Measurements from ENCODE around the gene DSG4.

GRCh38 chr18:31399306-31400032, 22.9 kb downstream of the DSG4 start:
- TF ChIP-seq REST (IDR thresholded peaks at IDR 0.05; ENCODE audit: borderline replicate concordance), result no peak
- TF ChIP-seq REST (CRISPR knock-in tag; IDR thresholded peaks at IDR 0.05; ENCODE audit: low read depth), result no peak
- no peak for TF ChIP-seq CTCF (IDR thresholded peaks at IDR 0.05 in 2 of 3, conservative IDR thresholded peaks at IDR 0.05 in 1 of 3; ENCODE audit: insufficient read depth in 2 of 3, low read depth in 1 of 3, low read length in 3 of 3)
- TF ChIP-seq RCOR1 (IDR thresholded peaks at IDR 0.05; ENCODE audit: borderline replicate concordance in 1 of 2, low read depth in 2 of 2, low read length in 2 of 2), result no peak
- TF ChIP-seq, protein P1, sequence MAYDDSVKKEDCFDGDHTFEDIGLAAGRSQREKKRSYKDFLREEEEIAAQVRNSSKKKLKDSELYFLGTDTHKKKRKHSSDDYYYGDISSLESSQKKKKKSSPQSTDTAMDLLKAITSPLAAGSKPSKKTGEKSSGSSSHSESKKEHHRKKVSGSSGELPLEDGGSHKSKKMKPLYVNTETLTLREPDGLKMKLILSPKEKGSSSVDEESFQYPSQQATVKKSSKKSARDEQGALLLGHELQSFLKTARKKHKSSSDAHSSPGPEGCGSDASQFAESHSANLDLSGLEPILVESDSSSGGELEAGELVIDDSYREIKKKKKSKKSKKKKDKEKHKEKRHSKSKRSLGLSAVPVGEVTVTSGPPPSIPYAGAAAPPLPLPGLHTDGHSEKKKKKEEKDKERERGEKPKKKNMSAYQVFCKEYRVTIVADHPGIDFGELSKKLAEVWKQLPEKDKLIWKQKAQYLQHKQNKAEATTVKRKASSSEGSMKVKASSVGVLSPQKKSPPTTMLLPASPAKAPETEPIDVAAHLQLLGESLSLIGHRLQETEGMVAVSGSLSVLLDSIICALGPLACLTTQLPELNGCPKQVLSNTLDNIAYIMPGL (CRISPR knock-in tag; IDR thresholded peaks at IDR 0.05), result no peak
- no peak for TF ChIP-seq RBFOX2 (IDR thresholded peaks at IDR 0.05; ENCODE audit: low read depth, low read length)
- TF ChIP-seq MYBL2 (IDR thresholded peaks at IDR 0.05; ENCODE audit: low read depth), result no peak
- TF ChIP-seq MYBL2 (CRISPR knock-in tag; IDR thresholded peaks at IDR 0.05; ENCODE audit: borderline replicate concordance), result no peak
- TF ChIP-seq HNRNPL (IDR thresholded peaks at IDR 0.05; ENCODE audit: low read depth, low read length), result no peak
- no peak for TF ChIP-seq JUND (IDR thresholded peaks at IDR 0.05; ENCODE audit: borderline replicate concordance, low read depth, low read length)
- TF ChIP-seq JUND (tag; IDR thresholded peaks at IDR 0.05; ENCODE audit: borderline replicate concordance, low read depth, low read length), result no peak
- TF ChIP-seq ZNF280A (IDR thresholded peaks at IDR 0.05; ENCODE audit: low read depth, partially characterized antibody), result no peak
- no peak for TF ChIP-seq SRF (CRISPR knock-in tag; IDR thresholded peaks at IDR 0.05)
- TF ChIP-seq POLR2A (conservative IDR thresholded peaks at IDR 0.05), result no peak
- TF ChIP-seq ZFP36 (IDR thresholded peaks at IDR 0.05; ENCODE audit: low read depth, low read length, partially characterized antibody), result no peak
- no peak for TF ChIP-seq COPS2 (conservative IDR thresholded peaks at IDR 0.05)

All from K562 (cell line).